HG03095 (cell line): ENCODE results near the gene ATP6V0D1.
"Not testable (repeated sequence)": the region's sequence is repeated elsewhere in the genome, so short reads cannot be mapped to it uniquely, and the experiment has no call there.

Experiments
- ATAC-seq: cut with Tn5 transposase; IDR thresholded peaks from one replicate; pipeline ENCODE4 v1.9.1; 2021; ENCODE audit warnings: moderate library complexity; ENCODE audit not compliant: unreplicated experiment

ATP6V0D1 gene

GRCh38 chr16:67429799-67430503 lies 51.0 kb downstream of the ATP6V0D1 start:
- no peak for ATAC-seq

- ATAC-seq, result no peak
These were observed 51.7 kb downstream of the ATP6V0D1 start for GRCh38 chr16:67429053-67429798.

GRCh38 chr16:67428146-67428731 lies 52.7 kb downstream of the ATP6V0D1 start:
- no peak for ATAC-seq

GRCh38 chr16:67426950-67427349 lies 54.0 kb downstream of the ATP6V0D1 start:
- no peak for ATAC-seq

GRCh38 chr16:67426022-67426421 lies 54.9 kb downstream of the ATP6V0D1 start:
- ATAC-seq, result no peak

GRCh38 chr16:67425580-67425979 lies 55.4 kb downstream of the ATP6V0D1 start:
- no peak for ATAC-seq

- no peak for ATAC-seq
These were observed 55.9 kb downstream of the ATP6V0D1 start for GRCh38 chr16:67425061-67425460.

GRCh38 chr16:67424261-67424615 lies 56.7 kb downstream of the ATP6V0D1 start:
- no peak for ATAC-seq

GRCh38 chr16:67423611-67424260 lies 57.2 kb downstream of the ATP6V0D1 start:
- ATAC-seq, result no peak

GRCh38 chr16:67423015-67423414 lies 57.9 kb downstream of the ATP6V0D1 start:
- ATAC-seq, result no peak

GRCh38 chr16:67421030-67421429 lies 59.9 kb downstream of the ATP6V0D1 start:
- no peak for ATAC-seq

- ATAC-seq, result no peak
These were observed 61.0 kb downstream of the ATP6V0D1 start for GRCh38 chr16:67419931-67420330.

- ATAC-seq, result no peak
These were observed 61.5 kb downstream of the ATP6V0D1 start for GRCh38 chr16:67419502-67419901.

GRCh38 chr16:67417333-67418061 lies 63.5 kb downstream of the ATP6V0D1 start:
- no peak for ATAC-seq

GRCh38 chr16:67415872-67416793 lies 64.8 kb downstream of the ATP6V0D1 start, which contains the start of gene ZDHHC1:
TSS of gene ZDHHC1 (minus strand) at chr16:67416477. CDS start at chr16:67407775, 8,702 bp downstream.
- ATAC-seq, result peak; percentile 74

- not testable (repeated sequence) for ATAC-seq
These were observed 65.5 kb downstream of the ATP6V0D1 start for GRCh38 chr16:67415421-67415820.

- no peak for ATAC-seq
These were observed 66.7 kb downstream of the ATP6V0D1 start for GRCh38 chr16:67413978-67414911.

GRCh38 chr16:67412294-67412693 lies 68.7 kb downstream of the ATP6V0D1 start:
- ATAC-seq, result no peak

- ATAC-seq, result no peak
These were observed 69.6 kb downstream of the ATP6V0D1 start for GRCh38 chr16:67411339-67411738.
